GM10847 (cell line): ENCODE measurements around the gene CHD9NB.
A peak's percentile ranks its signal among the peaks of the same experiment; 100 is the strongest.

Experiments
- POLR2A ChIP-seq: IDR thresholded peaks from 2 replicates; pipeline ENCODE4 v1.6.1; 2011; ENCODE audit not compliant: insufficient read length; ENCODE audit errors: extremely low read depth

CHD9NB gene

DNA sequence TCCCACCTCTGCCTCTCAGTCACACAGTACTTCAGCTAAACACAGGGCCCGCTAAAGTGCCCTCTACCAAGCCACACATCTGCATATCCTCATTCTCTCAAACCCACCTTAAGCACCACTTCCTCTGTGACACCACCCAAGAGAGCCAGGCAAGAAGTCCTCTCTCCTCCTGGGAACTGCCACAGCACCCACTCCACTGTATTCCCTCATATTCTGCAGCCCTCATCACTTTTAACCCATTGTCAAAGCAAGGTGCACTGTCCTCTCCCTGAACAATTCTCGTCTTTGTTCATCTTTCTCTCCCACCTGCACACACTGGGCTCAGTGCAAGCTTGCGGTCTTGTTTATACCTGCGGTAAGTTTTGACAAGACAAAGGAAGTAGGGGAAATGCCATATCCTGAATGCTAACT lies 15.7 kb upstream of the CHD9NB start:
- TF ChIP-seq POLR2A, result no peak

DNA sequence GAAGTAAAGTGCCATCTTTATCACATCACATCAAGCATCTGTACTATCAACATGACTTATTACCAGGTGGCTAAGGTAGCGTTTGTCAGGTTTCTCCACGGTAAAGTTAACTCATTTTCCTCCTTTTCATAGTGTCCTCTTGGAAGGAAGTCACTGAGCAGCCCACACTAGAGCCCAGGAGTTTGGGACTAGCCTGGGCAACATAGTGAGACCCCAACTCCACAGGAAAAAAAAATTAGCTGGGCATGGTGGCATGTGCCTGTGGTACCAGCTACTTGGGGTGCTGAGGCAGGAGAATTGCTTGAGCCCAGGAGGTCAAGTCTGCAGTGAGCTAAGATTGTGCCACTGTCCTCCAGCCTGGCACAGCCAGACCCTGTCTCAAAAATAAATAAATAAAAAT lies 15.0 kb upstream of the CHD9NB start:
- TF ChIP-seq POLR2A, result no peak

DNA sequence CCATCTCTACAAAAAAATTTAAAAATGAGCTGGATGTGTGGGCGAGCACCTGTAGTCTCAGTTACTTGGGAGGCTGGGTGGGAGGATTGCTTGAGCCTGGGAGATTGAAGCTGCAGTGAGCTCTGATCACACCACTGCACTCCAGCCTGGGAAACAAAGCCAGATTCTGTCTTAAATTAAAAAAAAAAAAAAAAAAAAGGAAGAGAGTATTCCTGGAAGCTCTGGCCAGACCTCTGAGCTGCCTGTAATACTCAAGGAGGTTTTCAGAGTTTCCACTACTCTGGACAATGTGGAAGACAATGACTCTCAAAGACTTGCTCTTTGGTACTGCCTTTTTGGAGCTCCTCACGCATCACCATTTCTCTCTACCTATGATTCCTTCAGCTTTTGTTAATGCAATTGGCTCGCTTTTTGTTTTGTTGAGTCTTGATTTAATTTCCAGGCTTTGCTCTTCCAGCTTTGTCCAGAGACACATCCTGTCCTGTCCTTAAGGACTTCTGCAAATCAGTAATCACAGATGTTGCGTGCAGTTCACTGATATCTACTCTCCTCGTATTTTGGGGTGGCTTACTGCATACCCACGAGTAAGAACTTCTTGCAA lies 12.9 kb upstream of the CHD9NB start:
- TF ChIP-seq POLR2A, result no peak

DNA sequence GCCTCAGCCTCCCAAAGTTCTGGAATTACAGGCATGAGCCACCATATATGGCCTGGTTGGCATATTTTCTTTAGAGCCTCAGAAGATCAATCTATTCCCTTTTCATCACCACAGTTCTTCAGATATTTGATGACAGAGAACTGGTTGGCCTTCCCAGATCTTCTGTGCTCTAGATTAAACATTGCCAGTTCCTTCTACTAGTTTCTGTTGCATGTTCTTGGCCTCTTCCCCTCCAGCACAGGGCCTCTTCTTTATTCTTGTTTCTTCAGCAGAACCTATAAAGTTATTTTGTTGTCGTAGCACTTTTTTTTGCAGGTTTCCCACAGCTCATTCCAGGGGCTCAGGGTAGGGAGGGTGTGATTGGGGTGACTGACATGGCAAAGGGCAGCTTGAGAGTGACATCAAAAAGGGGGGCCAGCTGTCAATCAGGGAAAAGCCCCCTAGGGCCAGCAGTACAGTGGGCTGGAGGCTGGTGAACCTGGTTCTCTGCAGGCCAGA lies 11.4 kb upstream of the CHD9NB start:
- TF ChIP-seq POLR2A, result no peak

DNA sequence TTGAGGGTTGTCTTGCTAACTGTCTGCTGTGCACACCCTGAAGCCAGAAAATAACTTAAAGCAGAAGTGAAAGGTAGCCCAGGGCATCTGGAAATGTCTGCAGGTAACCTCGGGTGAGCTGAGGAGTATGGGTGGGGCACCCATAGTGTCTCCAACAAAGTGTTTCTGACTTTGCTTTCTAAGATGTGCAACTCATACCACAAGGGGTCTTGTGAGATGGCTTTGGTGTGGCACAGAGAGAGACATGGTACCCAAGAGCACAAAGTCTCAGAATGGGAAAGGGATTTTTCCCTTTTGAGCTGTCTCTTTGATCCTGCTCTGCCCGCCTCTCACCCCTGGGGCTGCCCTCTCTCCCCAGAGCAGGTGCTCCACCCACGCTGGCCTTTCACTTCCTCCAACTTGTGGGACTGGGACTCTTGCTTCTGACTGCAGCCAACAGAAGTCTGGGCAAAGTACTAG lies 9.0 kb upstream of the CHD9NB start:
- TF ChIP-seq POLR2A, result peak; percentile 23

DNA sequence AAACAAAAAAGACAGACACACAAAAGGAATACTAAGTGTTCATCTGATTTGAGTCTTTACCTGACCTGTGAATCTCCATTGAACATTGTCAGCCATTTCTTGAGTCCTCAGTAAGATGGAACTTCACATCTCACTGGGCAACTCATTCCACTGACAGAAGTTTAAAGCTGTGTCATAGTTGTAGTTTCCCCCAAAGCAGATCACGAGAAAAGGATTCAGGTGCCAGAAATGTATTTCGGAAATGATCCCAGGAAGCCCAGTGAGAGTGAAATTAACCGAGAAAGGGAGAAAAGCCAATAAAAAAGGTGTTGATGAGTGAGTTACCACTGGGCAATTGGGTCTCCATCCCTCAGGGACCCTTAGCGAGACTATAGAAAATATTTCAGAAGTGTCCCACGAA lies 8.6 kb upstream of the CHD9NB start:
- no peak for TF ChIP-seq POLR2A

DNA sequence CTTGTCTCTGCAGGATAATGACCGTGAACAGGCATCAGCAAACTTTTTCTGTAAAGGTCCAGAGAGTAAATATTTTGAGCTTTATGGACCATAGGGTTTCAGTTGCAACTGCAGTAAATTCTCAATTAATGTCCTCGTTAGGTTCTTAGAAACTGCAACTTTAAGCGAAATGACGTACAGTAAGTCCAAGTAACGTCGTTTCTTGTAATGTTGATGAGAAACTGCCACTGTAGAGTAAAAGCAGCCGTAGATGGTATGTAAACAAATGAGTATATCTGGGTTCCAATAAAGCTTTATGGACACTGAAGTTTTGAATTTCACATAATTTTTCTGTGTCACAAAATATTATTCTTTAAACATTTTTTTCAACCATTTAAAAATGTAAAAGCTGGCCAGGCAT lies 7.0 kb upstream of the CHD9NB start:
- TF ChIP-seq POLR2A, result no peak

DNA sequence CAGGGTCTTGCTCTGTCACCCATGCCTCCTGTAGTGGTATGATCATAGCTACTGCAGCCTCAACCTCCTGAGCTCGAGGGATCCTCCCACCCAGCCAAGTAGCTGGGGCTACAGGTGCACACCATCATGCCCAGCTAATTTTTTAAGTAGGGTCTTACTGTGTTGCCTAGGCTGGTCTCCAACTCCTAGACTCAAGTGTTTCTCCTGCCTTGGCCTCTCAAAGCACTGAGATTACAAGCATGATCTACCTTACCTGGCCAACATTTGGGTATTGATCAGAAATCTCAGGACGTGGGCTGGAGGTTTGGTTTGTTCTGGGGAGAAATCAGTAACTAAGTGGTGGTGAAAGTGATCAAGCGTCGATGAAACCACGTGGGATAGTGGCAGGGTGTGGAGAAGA lies 6.2 kb upstream of the CHD9NB start:
- no peak for TF ChIP-seq POLR2A

DNA sequence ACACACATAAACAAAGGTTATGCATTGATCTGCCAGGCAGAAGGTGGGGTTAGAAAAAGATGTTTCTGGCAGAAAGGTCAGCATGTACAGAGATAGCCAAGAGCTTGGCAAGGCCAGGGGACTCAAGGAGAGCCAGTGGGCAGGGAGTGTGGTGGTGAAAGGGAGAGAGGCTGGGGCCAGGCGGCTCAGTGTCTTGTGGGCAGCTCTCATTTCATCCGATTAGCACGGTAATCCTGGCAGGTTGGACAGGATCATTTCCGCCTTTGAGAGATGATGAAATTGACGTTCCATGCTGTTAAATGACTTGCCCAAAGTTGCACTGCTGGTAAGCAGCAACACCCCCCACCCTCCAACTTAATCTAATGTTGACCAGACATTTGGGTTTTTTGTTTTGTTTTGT lies 5.7 kb upstream of the CHD9NB start:
- TF ChIP-seq POLR2A, result no peak

DNA sequence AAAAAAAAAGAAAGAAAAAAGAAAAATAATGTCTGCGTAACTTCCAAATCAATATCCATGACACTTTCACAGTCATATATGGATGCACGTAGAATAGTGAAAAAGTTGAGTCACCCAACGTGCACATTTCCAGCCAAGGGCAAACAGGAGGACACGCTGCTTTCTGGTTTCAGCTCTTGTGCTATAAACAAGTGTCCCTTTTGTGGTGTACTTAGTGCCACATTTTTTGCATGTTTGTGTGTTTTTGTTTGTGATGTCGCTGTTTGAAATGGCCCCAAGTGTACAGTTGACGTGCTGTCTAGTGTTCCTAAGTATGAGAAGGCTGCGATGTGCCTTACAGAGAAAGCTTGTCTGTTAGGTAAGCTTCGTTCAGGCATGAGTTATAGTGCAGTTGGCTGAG lies 5.0 kb upstream of the CHD9NB start:
- no peak for TF ChIP-seq POLR2A

DNA sequence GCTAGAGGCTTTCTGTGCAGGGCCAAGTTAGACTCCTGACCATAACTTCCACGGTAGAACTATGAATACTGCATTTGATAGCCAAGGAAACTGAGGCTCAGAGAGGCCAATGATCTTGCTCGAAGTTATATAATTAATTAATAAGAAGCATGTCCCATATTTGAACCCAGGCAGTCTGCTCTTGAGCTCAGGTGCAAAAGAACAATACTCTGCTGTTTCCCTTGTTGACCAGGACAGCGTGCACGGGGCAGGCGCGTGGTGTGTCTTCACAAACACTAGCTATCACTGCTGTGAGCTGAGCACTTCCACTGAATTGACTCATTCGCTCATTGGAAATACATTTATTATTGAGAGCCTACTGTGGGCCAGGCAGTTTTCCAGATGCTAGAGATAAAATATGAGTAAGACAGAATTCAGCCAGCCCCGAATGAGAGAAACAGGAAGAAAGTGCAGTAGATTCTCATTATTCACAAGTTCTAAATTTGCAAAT lies 3.7 kb upstream of the CHD9NB start:
- TF ChIP-seq POLR2A, result no peak

DNA sequence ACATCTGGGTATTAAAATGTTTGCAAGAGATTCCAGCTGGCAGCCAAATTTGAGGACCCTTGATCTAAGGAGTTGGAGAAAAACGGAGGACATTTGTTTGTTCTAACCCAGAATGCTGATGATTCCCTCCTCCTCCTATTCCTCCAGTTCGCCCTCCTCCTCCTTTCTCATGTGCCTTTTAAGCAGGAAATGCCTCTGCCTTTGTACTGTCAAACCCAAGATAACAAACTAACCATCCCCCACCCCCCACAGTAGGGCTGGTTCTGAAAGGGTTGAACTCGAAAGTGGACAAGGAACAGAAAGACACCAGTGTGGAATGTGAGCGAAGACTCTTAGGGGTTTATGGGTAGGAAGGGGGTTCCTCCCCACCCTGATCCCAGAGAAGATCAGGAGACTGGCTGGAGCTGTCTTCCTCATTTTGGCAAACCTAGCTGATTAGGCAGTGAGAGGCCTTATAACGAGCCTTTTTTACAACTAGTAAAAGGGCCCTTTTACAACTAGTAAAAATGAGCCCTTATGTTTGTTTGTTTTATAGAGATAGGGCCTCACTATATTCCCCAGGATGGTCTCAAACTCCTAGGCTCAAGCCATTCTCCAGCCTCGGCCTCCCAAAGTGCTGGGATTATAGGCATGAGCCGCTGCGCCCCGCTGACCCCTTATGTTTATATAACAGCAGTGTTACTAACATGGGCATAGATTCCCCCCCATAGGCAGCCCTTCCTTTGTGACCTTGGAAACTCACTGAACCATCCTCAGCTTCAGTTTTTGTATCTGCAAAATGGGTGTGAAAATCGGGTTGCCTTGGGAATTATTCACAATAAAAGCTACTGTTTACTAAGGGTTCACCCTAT lies 3.1 kb upstream of the CHD9NB start:
- no peak for TF ChIP-seq POLR2A

DNA sequence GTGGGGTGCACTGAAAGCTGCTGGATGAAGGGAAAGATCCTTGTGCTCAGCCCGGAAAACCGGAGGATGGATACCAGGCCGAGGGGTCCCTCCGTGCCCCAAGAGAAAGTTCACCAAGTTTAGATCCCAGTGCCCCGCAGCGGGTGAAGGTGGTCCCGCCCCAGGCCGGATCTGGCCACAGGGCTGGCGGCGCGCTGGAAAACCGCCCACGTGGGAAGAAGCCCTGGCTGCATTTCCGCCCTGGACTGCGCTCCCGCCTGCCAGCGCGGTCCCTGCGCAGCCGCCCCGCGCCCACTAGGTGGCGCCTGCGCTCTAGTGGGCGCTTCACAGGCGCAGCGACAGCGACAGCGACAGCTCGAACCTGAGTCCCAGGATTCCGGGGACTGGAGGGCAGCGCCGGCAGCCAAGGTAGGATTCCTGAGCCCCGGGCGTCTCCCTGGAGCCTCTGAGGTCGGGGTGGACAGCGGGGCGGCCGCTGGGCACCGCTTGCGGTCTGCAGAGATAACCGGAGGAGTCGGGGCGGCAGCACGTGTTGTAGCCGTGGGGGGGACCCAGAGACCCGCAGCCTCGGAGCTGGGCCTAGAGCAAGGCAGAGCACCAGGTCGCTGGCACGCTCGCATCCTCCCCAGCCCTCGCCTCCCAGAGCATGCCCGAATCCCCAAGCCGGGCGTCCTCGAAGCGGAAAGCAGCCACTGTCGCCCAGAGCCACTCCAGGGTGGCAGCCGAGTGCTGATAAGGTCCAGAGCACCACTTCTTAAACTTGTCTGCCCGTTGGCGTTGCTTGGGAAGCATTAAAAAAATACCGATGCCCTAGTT lies 2.2 kb upstream of the CHD9NB start, which contains the start of gene CHD9:
CHD9 (plus strand) TSS at position 322 of the 816 bp plus-strand sequence. CDS start 101,099 bp downstream, outside the sequence.
- TF ChIP-seq POLR2A, result peak; percentile 15

DNA sequence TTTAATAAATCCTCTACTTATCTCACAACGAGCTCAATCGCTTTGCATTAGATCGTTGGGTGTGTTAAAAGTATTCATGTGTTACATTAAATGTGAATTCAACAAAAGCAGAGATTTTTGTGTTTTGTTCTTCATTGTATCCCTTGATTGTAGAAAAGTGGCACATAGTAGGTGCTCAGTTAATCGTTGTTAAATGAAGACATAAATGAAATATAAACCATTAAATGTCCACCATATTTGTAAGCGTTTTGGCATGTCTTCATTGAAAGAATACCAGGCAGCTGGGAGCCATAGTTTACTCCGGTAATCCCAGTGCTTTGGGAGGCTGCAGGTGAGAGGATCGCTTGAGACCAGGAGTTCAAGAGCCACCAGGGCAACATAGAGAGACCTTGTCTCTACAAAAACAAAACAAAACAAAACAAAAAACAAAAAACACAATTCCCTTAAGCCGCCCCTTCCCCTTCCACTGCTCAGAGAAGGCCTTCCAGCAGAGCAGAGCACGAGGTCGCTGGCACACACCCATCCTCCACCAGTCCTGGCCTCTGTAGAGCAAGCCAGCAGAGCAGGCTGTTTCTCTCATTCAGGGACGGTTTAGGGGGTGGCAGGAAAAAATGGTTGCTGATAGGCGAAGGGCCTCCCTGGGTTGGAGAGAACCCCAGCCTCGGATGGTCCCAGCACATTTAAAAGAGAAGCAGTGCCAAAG lies 1.4 kb upstream of the CHD9NB start:
- TF ChIP-seq POLR2A, result no peak
